Liver (tissue), 9 donors: ENCODE data around the gene DIP2C. TPM values are rescaled to one million over a fixed set of nuclear protein-coding genes. Genes with fewer than 3 reads are reported as not detected.

Experiments
- DNase-seq: peaks from one replicate; pipeline ENCODE4 v3.0.0-alpha.2; 2017; ENCODE audit warnings: low spot score
- H3K27ac ChIP-seq, 2 donors: one replicate each; pipeline ENCODE4 v1.7.0; 2013; ENCODE audit warnings: inconsistent platforms in 2 of 2, low read length in 2 of 2, control low read depth in 1 of 2, low read depth in 1 of 2, mild to moderate bottlenecking in 1 of 2
- H3K27me3 ChIP-seq, 4 donors: one replicate each; pipeline versions ENCODE4 v1.6.1 to v1.7.0; 2013; ENCODE audit warnings: low read length in 3 of 4, inconsistent platforms in 1 of 4, mild to moderate bottlenecking in 1 of 4, moderate library complexity in 1 of 4; ENCODE audit not compliant: control insufficient read depth in 4 of 4, insufficient read depth in 4 of 4
- H3K36me3 ChIP-seq, 4 donors: one replicate each; pipeline versions ENCODE4 v1.6.1 to v1.7.0; 2013; ENCODE audit warnings: low read length in 3 of 4, mild to moderate bottlenecking in 3 of 4, low read depth in 1 of 4, moderate library complexity in 1 of 4; ENCODE audit not compliant: control insufficient read depth in 4 of 4, insufficient read depth in 3 of 4
- H3K4me1 ChIP-seq, 4 donors: one replicate each; pipeline versions ENCODE4 v1.6.1 to v1.7.0; 2013; ENCODE audit warnings: low read length in 3 of 4, mild to moderate bottlenecking in 3 of 4, moderate library complexity in 1 of 4; ENCODE audit not compliant: control insufficient read depth in 4 of 4, insufficient read depth in 4 of 4
- H3K4me3 ChIP-seq, 3 donors: one replicate each; pipeline versions ENCODE4 v1.6.1 to v1.7.0; 2013; ENCODE audit warnings: low read length in 3 of 3, control low read depth in 1 of 3, low read depth in 1 of 3, mild to moderate bottlenecking in 1 of 3
- H3K9ac ChIP-seq, 2 donors: one replicate each; pipeline ENCODE4 v1.7.0; 2013; ENCODE audit warnings: low read length in 2 of 2, mild to moderate bottlenecking in 2 of 2, moderate library complexity in 2 of 2, control low read depth in 1 of 2, low read depth in 1 of 2
- H3K9me3 ChIP-seq, 4 donors: one replicate each; pipeline versions ENCODE4 v1.6.1 to v1.7.0; 2013; ENCODE audit warnings: low read length in 3 of 4; ENCODE audit not compliant: control insufficient read depth in 4 of 4
- EGR1 ChIP-seq, 2 donors: IDR thresholded peaks; 2 replicates each; pipeline ENCODE4 v1.6.1; 2016 to 2018; ENCODE audit warnings: antibody characterized with exemption in 2 of 2, low read depth in 2 of 2
- FOXA1 ChIP-seq: IDR thresholded peaks from 2 replicates; pipeline ENCODE4 v1.6.1; 2016; ENCODE audit warnings: antibody characterized with exemption
- FOXA2 ChIP-seq: IDR thresholded peaks from 2 replicates; pipeline ENCODE4 v1.6.1; 2016; ENCODE audit warnings: antibody characterized with exemption
- GABPA ChIP-seq, 2 donors: IDR thresholded peaks in 1 of 2; conservative IDR thresholded peaks in 1 of 2; 2 replicates each; pipeline ENCODE4 v1.6.1; 2016; ENCODE audit warnings: antibody characterized with exemption in 2 of 2, mild to moderate bottlenecking in 1 of 2, moderate library complexity in 1 of 2
- HNF4A ChIP-seq, 2 donors: conservative IDR thresholded peaks; 2 replicates each; pipeline ENCODE4 v1.6.1; 2016; ENCODE audit warnings: antibody characterized with exemption in 2 of 2, mild to moderate bottlenecking in 2 of 2
- HNF4G ChIP-seq: IDR thresholded peaks from 2 replicates; pipeline ENCODE4 v1.6.1; 2016; ENCODE audit warnings: antibody characterized with exemption
- JUND ChIP-seq, 2 donors: IDR thresholded peaks; 2 replicates each; pipeline ENCODE4 v1.6.1; 2016; ENCODE audit warnings: antibody characterized with exemption in 2 of 2
- NR2F2 ChIP-seq: IDR thresholded peaks from 2 replicates; pipeline ENCODE4 v1.6.1; 2016; ENCODE audit warnings: antibody characterized with exemption
- RAD21 ChIP-seq, 2 donors: IDR thresholded peaks; 2 replicates each; pipeline ENCODE4 v1.6.1; 2016; ENCODE audit warnings: antibody characterized with exemption in 2 of 2, mild to moderate bottlenecking in 2 of 2
- RXRA ChIP-seq, 2 donors: IDR thresholded peaks; 2 replicates each; pipeline ENCODE4 v1.6.1; 2017 to 2018; ENCODE audit warnings: antibody characterized with exemption in 2 of 2, mild to moderate bottlenecking in 1 of 2
- SP1 ChIP-seq: IDR thresholded peaks from 2 replicates; pipeline ENCODE4 v1.6.1; 2018; ENCODE audit warnings: antibody characterized with exemption, mild to moderate bottlenecking
- TAF1 ChIP-seq: conservative IDR thresholded peaks from 2 replicates; pipeline ENCODE4 v1.6.1; 2016; ENCODE audit warnings: antibody characterized with exemption, mild to moderate bottlenecking
- YY1 ChIP-seq: IDR thresholded peaks from 2 replicates; pipeline ENCODE4 v1.6.1; 2016; ENCODE audit warnings: antibody characterized with exemption, mild to moderate bottlenecking
- WGBS: extraction: QIAGEN DNeasy Blood & Tissue Kit; methylation state at CpG from one replicate; pipeline ENCODE4 v1.1.7; 2013; 5-methylcytosine and 5-hydroxymethylcytosine counted together
- polyA plus RNA-seq, 2 donors: library from polyadenylated mRNA; stranded (reverse) in 1 of 2; unstranded in 1 of 2; fragments of 200-250 nt in 1 of 2; fragments of >200 nt in 1 of 2; fragmentation: Nextera tagmentation in 1 of 2; extraction: Ambion mirVana in 1 of 2; gene quantifications; one replicate each; pipeline versions ENCODE4 v1.2.1 to v1.2.3, GENCODE V29; 2013 to 2015
- total RNA-seq, 2 donors: library from RNA; depleted of rRNA; stranded (reverse); fragments of >200 nt; gene quantifications; one replicate each; pipeline ENCODE4 v1.2.3, GENCODE V29; 2014
- TF ChIP-seq, protein P1 (sequence below): fragments of 150-350 bp; IDR thresholded peaks from 2 replicates; pipeline ENCODE4 v1.5.1; 2017; ENCODE audit warnings: improper control_type of control experiment, low read depth, low read length; ENCODE audit not compliant: missing input control
- TF ChIP-seq, protein P2 (sequence below): IDR thresholded peaks from 2 replicates; pipeline ENCODE4 v1.6.1; 2016; ENCODE audit warnings: antibody characterized with exemption
- TF ChIP-seq, protein P3 (sequence below): IDR thresholded peaks from 2 replicates; pipeline ENCODE4 v1.6.1; 2016; ENCODE audit warnings: antibody characterized with exemption
- TF ChIP-seq, protein P4 (sequence below): IDR thresholded peaks from 2 replicates; pipeline ENCODE4 v1.6.1; 2016; ENCODE audit warnings: antibody characterized with exemption, mild to moderate bottlenecking
- TF ChIP-seq, protein P5 (sequence below): IDR thresholded peaks from 2 replicates; pipeline ENCODE4 v1.6.1; 2016; ENCODE audit warnings: antibody characterized with exemption
- donor health status: healthy.
- donor health status: healthy.
- donor health status: healthy.
- donor health status: healthy.
- donor health status: healthy.

The DIP2C gene
- total and polyA plus RNA-seq, 4 donors: 4.2 to 12.2 (median 5.7) TPM

DNA sequence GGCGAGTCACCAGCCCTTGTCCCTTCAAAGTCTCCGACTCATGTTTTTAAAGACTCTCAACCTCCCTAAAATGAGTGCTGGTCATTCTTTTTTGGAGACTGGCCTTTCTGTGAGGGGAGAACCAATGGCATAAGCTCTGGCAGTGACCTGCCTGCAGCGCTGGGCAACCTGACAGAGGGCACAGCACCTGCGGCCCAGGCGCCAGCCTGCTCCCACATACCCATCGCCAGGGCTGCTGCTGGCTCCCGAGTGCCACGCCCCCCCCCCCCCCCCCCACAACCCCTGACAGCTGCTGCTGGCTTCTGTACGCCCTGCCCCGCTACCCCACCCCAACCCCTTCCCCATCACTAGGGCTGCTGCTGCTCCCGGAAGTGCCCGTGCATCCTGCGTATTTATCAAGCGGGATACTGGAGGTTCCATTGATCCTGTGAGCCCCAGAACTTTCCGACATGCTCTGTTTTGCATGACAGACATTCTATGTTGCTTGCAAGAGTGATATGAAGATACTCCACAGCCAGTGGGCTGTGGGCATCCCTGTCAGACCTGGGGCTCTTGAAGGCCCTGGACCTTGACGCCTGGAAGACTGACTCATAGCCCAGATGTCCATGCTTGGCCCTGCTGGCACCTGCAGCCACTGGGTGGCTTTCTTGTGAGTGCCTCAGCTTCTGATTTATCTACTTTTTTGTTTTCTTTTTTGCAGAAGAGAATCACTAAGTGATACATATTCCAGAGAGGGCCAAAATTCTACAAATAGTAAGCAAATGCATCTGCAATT is 310.4 kb downstream of the DIP2C start:
- Histone ChIP-seq H3K9me3 (no peaks in the 10 kb centered on the region), H3K4me1 (no peaks in the 10 kb centered on the region), H3K9ac (no peak overlapping the region), H3K4me3 (no peak overlapping the region), H3K36me3 (peaks cover 4 to 39% (median 17%) of the 10 kb centered on the region in 4 donors), H3K27ac (no peak overlapping the region), H3K27me3 (no peaks in the 10 kb centered on the region)
- TF ChIP-seq TAF1: no peak
- TF ChIP-seq HNF4A (conservative IDR thresholded peaks at IDR 0.05): no peak
- TF ChIP-seq, protein P1, sequence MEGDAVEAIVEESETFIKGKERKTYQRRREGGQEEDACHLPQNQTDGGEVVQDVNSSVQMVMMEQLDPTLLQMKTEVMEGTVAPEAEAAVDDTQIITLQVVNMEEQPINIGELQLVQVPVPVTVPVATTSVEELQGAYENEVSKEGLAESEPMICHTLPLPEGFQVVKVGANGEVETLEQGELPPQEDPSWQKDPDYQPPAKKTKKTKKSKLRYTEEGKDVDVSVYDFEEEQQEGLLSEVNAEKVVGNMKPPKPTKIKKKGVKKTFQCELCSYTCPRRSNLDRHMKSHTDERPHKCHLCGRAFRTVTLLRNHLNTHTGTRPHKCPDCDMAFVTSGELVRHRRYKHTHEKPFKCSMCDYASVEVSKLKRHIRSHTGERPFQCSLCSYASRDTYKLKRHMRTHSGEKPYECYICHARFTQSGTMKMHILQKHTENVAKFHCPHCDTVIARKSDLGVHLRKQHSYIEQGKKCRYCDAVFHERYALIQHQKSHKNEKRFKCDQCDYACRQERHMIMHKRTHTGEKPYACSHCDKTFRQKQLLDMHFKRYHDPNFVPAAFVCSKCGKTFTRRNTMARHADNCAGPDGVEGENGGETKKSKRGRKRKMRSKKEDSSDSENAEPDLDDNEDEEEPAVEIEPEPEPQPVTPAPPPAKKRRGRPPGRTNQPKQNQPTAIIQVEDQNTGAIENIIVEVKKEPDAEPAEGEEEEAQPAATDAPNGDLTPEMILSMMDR: no peak
- DNase-seq: no peak
- 98% methylated on average over 16 of the region's 16 CpGs for WGBS

DNA sequence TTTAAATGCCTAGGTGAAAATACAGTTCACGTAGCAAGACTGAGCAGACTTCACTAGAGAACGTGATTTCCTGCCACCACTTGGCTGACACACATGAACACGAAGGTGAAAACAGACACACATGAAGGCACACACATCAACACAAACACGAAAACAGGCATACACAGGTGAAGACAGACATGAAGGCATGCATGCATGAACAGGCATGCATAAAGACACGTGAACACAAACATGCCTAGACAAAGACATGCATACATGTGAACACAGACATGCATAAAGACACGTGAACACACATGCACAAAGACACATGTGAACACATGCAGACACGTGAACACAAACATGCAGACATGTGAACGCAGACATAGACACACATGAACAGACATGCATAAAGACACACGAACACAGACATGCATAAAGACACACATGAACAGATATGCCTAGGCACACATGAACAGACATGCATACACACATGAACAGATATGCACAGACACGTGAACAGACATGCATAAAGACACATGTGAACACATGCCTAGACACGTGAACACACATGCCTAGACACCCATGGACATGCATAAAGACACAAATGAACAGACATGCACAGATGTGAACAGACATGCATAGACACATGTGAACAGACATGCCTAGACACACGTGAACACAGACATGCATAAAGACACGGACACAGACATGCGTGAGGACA is 311.1 kb downstream of the DIP2C start:
- peaks cover 0 to 6% (median 5%) of the 10 kb centered on the region in 4 donors for H3K4me1 ChIP-seq
- no peaks in the 10 kb centered on the region for H3K27me3 ChIP-seq
- no peaks in the 10 kb centered on the region for H3K9me3 ChIP-seq
- H3K4me3 ChIP-seq: no peak overlapping the region
- WGBS: 96% methylated on average over 14 of the region's 14 CpGs
- no peak overlapping the region for H3K27ac ChIP-seq
- TF ChIP-seq FOXA2 (no peak), NR2F2 (no peak), JUND (IDR thresholded peaks at IDR 0.05) (no peak), TAF1 (no peak), EGR1 (IDR thresholded peaks at IDR 0.05; ENCODE audit: low read depth in 2 of 2) (no peak), SP1 (no peak), HNF4A (conservative IDR thresholded peaks at IDR 0.05) (no peak), RXRA (IDR thresholded peaks at IDR 0.05) (no peak), RAD21 (IDR thresholded peaks at IDR 0.05) (no peak), HNF4G (no peak), FOXA1 (no peak), GABPA (IDR thresholded peaks at IDR 0.05 in 1 of 2, conservative IDR thresholded peaks at IDR 0.05 in 1 of 2) (no peak), YY1 (no peak)
- TF ChIP-seq, protein P1: no peak
- TF ChIP-seq, protein P2, sequence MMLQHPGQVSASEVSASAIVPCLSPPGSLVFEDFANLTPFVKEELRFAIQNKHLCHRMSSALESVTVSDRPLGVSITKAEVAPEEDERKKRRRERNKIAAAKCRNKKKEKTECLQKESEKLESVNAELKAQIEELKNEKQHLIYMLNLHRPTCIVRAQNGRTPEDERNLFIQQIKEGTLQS: no peak
- TF ChIP-seq, protein P3, sequence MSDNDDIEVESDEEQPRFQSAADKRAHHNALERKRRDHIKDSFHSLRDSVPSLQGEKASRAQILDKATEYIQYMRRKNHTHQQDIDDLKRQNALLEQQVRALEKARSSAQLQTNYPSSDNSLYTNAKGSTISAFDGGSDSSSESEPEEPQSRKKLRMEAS: no peak
- TF ChIP-seq, protein P4, sequence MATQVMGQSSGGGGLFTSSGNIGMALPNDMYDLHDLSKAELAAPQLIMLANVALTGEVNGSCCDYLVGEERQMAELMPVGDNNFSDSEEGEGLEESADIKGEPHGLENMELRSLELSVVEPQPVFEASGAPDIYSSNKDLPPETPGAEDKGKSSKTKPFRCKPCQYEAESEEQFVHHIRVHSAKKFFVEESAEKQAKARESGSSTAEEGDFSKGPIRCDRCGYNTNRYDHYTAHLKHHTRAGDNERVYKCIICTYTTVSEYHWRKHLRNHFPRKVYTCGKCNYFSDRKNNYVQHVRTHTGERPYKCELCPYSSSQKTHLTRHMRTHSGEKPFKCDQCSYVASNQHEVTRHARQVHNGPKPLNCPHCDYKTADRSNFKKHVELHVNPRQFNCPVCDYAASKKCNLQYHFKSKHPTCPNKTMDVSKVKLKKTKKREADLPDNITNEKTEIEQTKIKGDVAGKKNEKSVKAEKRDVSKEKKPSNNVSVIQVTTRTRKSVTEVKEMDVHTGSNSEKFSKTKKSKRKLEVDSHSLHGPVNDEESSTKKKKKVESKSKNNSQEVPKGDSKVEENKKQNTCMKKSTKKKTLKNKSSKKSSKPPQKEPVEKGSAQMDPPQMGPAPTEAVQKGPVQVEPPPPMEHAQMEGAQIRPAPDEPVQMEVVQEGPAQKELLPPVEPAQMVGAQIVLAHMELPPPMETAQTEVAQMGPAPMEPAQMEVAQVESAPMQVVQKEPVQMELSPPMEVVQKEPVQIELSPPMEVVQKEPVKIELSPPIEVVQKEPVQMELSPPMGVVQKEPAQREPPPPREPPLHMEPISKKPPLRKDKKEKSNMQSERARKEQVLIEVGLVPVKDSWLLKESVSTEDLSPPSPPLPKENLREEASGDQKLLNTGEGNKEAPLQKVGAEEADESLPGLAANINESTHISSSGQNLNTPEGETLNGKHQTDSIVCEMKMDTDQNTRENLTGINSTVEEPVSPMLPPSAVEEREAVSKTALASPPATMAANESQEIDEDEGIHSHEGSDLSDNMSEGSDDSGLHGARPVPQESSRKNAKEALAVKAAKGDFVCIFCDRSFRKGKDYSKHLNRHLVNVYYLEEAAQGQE: no peak
- TF ChIP-seq, protein P5, sequence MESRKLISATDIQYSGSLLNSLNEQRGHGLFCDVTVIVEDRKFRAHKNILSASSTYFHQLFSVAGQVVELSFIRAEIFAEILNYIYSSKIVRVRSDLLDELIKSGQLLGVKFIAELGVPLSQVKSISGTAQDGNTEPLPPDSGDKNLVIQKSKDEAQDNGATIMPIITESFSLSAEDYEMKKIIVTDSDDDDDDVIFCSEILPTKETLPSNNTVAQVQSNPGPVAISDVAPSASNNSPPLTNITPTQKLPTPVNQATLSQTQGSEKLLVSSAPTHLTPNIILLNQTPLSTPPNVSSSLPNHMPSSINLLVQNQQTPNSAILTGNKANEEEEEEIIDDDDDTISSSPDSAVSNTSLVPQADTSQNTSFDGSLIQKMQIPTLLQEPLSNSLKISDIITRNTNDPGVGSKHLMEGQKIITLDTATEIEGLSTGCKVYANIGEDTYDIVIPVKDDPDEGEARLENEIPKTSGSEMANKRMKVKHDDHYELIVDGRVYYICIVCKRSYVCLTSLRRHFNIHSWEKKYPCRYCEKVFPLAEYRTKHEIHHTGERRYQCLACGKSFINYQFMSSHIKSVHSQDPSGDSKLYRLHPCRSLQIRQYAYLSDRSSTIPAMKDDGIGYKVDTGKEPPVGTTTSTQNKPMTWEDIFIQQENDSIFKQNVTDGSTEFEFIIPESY: no peak
- no peak overlapping the region for H3K9ac ChIP-seq
- peaks cover 4 to 35% (median 17%) of the 10 kb centered on the region in 4 donors for H3K36me3 ChIP-seq
- no peak for DNase-seq
